Measurements from ENCODE around the gene HIVEP2.
A peak's percentile ranks its signal among the peaks of the same experiment; 100 is the strongest.
"Not testable (repeated sequence)": the region's sequence is repeated elsewhere in the genome, so short reads cannot be mapped to it uniquely, and the experiment has no call there.

The HIVEP2 gene, protein sequence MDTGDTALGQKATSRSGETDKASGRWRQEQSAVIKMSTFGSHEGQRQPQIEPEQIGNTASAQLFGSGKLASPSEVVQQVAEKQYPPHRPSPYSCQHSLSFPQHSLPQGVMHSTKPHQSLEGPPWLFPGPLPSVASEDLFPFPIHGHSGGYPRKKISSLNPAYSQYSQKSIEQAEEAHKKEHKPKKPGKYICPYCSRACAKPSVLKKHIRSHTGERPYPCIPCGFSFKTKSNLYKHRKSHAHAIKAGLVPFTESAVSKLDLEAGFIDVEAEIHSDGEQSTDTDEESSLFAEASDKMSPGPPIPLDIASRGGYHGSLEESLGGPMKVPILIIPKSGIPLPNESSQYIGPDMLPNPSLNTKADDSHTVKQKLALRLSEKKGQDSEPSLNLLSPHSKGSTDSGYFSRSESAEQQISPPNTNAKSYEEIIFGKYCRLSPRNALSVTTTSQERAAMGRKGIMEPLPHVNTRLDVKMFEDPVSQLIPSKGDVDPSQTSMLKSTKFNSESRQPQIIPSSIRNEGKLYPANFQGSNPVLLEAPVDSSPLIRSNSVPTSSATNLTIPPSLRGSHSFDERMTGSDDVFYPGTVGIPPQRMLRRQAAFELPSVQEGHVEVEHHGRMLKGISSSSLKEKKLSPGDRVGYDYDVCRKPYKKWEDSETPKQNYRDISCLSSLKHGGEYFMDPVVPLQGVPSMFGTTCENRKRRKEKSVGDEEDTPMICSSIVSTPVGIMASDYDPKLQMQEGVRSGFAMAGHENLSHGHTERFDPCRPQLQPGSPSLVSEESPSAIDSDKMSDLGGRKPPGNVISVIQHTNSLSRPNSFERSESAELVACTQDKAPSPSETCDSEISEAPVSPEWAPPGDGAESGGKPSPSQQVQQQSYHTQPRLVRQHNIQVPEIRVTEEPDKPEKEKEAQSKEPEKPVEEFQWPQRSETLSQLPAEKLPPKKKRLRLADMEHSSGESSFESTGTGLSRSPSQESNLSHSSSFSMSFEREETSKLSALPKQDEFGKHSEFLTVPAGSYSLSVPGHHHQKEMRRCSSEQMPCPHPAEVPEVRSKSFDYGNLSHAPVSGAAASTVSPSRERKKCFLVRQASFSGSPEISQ (N-terminal part only)

DNA sequence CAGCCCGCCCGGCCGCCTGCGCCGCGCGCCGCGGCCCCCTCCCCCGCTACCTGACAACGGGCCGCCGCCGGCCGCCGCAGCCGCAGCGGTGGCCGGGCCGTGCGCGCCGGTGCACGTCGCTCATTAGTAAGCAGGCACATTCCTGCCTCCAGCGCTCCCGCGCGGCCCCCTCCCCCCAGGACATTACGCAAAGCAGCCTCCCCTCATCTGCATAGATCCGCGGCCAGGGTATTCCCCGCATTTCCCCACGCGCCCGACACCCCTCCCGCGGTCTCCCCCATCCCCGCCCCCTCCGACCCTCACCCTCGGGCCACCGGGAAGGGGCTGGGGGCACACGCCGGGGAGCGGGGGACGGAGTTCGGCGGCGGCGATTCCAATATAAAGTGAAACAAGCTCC is at the start of gene HIVEP2:
Gene HIVEP2 (minus strand): TSS at position 128 of the 397 bp plus-strand sequence. CDS start 170,438 bp downstream, outside the sequence.
- DNase-seq, result no peak

DNA sequence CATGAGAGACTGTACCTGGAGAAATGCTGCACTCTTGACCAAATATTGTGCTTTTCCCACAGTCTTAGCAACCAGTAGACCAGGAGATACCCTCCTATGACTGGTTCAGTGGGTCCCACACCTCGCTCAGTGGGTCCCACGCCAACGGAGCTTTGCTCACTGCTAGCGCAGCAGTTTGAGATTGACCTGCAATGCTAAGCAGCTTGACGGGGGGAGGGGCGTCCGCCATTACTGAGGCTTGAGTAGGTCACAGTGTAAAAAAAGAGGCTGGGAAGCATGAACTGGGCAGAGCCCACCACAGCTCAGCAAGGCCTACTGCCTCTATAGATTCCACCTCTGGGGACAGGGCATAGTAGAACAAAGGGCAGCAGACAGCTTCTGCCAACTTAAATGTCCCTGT is 49.0 kb upstream of the HIVEP2 start:
- DNase-seq, result no peak

DNA sequence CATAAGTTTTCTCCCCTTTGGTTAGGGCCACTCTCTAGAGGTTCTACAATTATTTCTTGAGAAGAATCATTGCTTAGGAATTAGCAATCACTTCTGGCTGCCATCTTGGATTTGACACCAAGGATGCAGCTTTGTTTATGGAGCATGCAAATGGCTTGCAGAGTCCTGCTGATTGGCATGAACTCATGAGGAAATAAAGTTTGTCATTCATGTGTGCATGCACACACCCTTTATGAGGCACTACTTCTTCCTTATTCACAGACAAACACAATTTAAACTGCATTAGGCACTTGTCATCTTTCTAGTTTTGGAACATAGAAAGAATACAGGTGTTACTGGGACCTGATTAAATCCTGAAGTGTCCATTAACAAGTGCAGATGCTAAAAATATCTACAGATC is 42.5 kb upstream of the HIVEP2 start:
- no peak for DNase-seq

DNA sequence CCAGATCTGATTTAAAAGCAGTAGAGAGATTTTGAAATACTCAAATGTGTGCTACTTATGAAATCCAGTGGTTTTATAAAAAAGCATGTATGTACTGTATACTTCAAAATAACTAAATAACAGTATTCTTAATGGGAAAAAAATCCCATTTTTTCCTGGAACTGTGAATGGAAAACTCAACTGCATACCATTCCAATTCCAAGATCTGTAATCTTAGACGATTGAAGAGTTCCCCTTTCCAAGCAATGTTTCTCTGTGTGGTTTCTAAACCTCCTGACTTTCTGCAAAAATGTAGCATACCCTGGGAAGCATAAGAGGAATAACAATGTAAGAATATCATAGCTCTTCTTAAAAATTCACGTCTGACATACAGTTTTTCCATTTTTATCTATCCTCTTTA is 40.3 kb upstream of the HIVEP2 start:
- DNase-seq, result no peak

DNA sequence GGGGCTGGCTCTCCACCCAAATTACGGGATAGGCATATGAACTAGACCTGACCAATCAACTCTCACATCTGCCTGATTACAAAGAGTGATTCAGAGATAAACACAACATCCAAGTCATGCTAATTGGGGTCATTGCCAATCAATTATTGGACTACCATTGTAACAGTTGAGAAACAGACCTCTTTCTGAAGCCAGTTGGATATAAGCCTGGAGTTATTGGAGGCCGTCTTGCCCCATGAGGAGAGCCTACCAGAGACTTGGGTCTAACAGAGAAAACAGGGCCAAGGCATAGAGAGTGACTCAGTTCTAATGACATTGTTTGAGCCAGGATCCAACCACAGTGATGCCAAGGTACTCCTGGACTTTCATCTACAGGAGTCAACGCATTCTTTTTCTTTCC is 39.4 kb upstream of the HIVEP2 start:
- no peak for DNase-seq

DNA sequence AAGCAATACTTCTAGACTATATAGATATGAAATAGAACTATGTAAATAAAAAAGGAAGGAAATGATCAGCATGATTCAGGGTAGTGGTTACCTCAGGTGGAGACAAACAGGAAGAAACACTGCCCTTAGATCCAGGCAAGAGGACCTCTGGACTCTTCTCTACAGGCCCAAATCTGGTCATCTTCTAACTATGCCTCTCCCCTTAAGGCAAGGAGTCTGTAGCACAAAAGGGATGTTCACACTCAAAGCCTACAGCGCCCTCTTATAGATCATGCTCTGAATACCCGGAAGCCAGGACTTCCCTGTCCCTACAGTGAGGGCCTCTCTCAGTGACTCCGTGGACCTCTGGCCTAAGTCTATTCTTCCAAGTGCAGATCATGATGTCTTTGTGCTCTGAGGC is 30.4 kb upstream of the HIVEP2 start:
- no peak for DNase-seq

DNA sequence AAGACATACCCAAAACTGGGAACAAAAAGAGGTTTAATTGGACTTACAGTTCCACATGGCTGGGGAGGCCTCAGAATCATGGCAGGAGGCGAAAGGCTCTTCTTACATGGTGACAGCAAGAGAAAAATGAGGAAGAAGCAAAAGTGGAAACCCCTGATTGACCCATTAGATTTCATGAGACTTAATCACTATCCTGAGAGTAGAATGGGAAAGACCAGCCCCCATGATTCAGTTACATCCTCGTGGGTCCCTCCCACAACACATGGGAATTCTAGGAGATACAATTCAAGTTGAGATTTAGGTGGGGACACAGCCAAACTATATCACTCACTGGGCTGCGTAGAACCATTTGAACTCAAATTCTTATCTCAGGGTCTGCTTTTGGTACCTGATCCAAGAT is 26.0 kb upstream of the HIVEP2 start:
- not testable (repeated sequence) for DNase-seq

DNA sequence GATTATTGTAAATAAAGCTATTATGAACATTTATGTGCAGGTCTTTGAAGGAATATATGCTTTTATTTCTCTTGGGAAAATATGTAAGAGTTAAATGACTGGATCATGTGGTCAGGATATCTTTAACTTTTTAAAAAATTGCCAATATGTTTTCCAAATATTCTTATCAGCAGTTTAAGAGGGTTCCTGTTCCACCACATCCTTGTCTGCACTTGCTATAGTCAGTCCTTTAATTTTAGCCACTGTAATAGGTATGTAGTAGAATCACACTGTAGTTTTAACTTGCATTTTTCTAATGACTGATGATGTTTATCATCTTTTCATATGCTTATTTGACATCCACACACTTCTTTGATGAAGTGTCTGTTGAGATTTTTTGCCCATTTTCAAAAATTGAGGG is 23.6 kb upstream of the HIVEP2 start:
- no peak for DNase-seq

DNA sequence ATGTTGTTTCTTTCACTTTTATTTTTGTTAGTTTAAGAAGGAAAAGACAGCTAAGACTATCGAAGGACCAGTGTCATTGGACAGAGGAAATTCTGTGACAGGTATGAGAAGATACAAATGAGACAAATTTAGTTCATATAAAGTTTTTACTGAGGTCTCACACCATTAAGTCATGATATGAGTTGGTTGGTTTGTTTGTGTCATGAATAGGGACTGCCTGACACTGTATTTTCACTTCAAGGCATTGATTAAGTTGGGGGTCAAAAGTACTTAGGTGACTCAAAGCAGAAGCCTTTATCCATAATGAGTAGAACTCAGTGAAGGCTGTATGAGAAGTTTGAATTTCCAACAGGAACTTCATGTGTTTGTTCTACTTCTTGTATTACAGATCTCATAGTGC is 21.3 kb upstream of the HIVEP2 start:
- no peak for DNase-seq

DNA sequence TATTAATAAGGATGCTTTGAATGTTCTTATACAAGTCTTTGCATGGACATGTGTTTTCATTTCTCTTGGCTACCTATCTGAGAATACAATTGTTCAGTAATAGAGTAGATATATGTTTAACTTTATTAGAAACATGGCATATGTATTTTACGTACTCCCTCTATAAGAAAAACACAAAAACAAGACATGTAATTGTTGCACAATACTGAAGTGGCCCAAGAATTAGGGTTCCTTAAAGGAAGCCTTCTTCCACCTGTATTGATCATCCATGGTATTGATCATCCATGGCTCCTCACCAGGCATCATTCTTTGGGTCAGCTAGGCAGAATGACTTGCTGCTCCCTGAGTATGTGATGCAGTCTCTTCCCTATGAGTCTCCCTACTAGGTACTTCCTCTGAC is 20.2 kb upstream of the HIVEP2 start:
- no peak for DNase-seq

DNA sequence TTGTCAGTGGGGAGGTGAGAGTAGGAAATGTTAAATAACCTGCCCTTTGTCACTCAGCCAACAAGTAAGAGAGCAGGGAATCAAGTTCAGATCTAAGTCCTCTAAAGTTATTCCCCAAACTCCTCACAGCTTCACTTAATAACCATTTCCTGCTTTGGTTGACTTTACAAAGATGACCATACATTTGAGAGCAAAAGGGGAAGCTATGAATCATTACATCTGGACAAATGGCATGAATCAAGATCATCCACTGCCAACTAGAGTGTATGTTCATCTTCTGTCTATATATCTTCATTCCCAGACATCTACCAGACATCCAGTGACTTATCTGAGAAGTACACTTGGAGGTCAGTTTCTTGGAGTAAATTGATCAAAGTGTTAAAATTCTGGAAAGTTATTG is 15.1 kb upstream of the HIVEP2 start:
- no peak for DNase-seq

DNA sequence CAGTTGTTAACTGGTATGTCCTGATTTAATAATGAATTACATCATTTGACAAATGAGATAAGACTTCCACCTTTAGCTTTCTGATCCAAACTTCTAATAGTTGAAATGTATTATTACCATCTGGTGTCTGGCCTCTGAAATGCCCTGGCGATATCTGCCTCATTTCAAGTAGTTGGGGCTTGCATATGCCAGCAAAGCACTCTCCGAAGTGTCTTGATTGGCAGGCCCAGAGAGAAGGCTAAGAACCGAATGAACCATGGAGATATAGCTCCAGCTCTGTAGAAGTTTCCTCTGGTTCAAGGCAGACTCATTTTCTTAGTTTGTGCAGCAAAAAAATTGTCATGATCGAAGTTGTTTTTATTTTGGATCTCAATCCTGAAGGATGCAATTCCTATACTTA is 13.4 kb upstream of the HIVEP2 start:
- DNase-seq, result no peak

DNA sequence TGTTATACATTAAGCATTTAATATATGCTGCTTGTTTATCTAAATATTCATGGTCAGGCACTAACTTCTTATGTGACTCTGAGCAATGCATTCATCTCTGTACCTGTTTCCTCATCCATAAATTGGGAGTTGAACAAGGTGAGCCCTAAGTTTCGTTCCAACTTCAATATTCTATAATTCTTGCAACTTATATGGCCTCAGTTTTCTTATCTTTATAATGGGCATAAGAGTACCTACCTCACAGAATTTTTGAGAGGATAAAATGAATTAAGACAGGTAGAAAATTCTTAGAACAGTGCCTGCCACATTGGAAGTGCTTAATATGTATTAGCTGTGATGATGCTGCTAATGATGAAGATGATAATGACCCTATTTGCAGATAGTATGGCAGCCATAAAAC is 11.8 kb upstream of the HIVEP2 start:
- no peak for DNase-seq

DNA sequence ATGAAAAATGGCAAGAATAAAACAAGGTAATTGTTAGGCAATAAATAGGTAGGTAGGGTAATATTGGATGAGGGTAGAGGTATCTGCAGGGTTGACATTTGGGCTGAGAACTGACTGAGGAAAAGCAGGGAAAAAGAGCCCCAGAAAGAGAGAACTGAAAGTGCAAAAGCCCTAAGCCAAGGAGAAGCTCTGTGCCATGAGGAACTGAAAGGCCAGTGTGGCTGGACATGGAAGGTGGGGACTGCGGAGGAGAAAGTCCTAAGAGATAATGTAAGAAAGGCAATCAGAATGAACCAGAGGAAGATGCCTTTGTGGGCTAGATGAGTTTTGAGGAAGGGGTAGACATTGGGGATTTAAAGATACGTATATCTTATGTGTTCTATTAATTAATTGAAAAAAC is 9.9 kb upstream of the HIVEP2 start:
- no peak for DNase-seq

DNA sequence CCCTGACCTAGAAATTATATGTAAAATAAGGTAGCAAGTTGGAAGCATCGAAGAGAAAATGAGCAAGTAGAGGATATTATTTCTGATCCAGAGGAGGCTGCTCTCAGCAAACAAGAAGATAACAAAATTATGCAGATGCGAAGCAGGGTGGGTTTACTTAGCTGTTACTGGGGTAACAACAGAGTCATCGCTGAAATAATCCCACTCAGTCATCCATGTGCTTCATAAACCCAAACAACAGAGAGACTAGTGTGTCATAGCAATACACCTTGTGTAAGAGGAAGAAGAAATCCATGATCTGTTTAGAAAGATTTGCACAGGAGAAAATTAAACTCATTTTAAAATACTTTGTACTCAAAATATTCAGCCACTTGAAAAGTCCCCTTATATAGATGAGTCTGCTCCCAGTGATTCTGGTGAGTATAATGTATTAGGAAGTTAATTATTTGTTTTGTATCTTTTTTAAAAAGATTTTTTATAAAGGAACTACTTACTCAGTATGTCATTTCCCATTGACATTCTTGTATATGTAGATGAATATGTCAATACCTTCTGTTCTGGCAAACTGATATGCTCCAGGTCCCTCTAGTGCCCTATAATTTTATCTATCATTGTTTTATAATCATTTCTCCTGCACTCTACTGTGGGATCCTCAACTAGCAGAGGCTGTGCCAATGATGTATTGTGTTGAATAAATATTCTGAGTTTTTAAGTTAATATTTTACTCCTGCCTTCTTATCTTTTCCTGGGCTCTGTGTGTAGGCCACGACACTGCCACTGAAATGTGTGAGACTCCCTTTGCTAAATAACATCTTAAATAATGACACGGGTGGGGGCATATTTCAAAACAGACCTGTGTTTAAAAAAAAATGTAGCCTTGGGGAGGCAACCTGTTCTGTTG is 8.6 kb upstream of the HIVEP2 start:
- DNase-seq, result no peak

DNA sequence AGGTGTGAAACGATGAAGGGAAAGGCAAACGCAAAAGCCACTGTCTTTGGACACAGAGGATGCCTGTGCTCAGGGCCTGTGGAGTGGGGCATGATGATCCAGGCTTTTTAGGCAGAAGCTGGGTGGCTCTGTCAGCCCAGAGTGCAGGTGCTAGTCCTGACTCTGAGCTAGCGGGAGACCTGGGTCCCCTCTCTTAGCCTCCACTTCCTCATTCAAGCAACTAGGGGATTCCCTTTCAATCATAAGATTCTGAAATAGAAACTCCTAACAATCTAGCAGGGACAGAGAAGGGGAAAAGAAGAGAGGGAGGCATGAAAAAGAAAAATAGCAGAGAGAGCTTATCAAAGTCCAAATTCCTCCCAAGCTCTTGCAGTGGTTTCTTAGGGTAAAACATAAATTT is 7.6 kb upstream of the HIVEP2 start:
- DNase-seq, result no peak

DNA sequence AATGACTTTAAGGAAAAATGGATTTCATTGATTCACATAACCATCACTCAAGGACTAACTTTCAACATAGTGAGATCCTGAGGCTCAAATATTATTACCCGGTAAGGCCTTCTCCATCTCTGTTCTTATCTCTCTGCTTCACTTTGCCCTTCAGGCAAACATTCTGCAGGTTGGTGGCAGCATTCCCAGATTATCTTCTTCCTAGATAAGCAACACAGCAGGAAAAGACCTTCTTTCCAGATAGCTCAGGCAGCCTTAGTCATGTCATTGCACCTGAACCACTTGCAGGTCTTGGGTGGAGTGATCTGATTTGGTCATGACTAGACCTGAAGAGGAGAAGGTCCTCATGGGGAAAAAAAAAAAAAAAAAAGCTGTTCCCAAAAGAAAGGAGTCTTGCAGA is 5.3 kb upstream of the HIVEP2 start:
- no peak for DNase-seq

DNA sequence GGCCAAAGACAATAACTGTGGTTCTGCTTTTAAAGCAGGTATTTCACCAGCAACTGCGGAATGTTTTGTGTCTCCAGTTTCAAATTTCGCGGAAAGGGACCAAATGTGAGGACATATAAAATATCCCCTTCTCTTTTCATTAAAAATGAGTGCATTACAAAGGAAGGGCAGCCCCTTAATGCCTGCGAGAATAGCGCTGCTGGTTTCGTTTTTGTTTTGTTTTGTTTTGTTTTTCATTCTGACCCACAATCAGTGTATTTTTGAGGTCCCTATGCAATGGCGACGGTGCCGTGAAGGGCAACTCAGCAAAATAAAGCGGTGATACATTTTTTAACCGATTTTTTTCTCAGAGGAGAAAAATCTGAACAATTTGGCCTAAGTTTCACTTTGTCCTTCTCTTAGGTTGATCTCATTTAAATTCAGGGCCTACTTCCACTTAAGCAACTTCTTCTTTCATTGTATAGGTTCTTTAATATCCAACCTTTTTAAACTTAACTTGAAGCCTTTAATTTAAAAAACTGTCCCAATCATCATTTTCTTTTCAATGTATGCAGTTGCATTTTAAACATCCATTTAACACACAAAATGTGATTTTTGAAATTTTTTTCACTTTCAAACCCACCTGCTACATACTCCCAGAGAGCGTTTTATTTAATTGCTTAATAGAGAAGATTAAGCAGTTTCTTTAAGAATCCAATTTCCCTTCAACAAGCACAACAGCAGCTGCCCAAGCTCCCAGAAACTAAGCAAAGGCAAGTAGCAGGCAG is 2.9 kb upstream of the HIVEP2 start:
- DNase-seq, result no peak

DNA sequence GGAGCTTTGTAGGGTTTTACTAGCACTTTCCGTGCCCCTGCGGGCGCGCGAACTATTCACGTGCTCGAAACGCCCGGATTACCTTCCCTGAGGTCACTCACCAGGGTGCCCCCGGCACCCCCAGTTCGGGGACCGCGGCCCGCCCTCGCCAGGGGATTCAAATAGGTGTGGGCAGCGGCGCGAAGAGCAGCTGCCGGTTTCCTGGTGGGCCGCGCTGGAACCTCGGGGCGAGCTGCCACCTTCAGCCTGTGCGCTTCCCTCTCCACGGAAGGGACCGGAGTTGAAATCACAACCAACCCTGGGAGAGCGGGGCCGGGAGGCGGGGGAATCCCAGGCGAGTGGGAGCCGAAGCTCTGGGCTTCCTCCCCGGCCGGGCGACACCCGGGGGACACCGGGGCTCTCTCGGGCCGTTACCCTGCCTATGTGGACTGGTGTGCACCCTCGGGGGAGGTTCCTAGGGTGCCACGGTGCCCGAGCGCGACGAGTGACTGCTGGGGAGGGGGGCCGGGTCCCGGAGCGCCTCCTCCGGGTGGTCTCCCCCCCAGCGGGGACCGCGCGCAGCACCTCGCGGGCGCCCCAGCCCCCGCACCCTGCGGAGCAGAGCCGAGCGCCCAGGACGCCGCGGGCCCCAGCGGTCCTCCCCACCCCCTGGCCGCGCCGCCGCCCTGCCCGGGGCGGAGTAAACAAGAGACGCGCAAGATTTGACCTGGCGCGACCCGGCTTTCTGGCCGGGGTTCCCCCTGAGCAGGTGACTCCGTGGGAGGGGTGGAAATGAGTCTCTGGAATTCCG is 2.1 kb upstream of the HIVEP2 start:
- no peak for DNase-seq

DNA sequence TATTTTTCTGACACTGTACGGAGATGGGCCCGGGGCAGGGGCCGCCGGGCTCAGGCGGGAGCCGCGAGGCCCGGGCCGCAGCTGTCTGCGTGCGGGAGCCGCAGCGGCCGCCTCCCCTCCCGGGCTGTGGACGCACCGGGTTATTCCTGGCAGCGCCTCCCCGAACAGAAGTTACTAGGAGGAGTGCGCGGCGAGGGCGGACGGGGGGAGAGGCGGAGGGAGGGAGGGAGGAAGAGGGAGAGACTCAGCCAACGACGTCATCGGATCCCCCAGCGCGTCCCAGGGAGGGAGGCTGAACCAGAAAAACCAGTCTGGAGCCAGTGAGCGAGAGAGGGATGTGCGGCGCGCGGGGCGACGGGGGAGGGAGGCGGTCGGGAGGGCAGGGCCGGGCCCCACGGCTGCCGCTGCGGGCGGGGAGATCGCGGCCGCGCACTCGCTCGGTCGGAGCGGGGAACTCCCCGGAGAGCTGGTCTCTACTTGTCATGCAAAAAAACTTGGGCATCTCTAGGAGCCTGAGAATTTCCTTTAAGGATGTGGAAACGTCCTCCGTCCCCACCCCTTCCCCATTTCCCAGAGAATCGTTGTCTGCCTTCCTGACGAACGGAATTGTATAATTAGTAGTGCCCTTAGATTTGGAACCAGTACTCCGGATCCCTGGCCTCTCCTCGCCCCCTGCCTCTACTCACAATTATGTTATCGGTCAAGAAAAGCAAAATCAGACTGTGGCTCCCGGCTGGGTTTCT is 1.4 kb upstream of the HIVEP2 start:
- DNase-seq, result peak; percentile 72

All from NCI-H1417 treated with DMSO at 0.1 percent for 48 hours (cell line).